ENCODE measurements around the gene FBXO5.
"Not testable (repeated sequence)": the region's sequence is repeated elsewhere in the genome, so short reads cannot be mapped to it uniquely, and the experiment has no call there.

The FBXO5 gene

GRCh38 chr6:152981219-152981618 lies 1.6 kb downstream of the FBXO5 start:
- DNase-seq (ENCODE audit: insufficient read length, low spot score): no peak
- no peak for TF ChIP-seq POLR2A (IDR thresholded peaks at IDR 0.05; ENCODE audit: low read depth, low read length)
- no peak for FAIRE-seq

- DNase-seq (ENCODE audit: insufficient read length, low spot score) (no peak), FAIRE-seq (no peak)
- no peak for TF ChIP-seq POLR2A (IDR thresholded peaks at IDR 0.05; ENCODE audit: low read depth, low read length)
Observed at GRCh38 chr6:152980656-152981055, 2.2 kb downstream of the FBXO5 start.

DNA sequence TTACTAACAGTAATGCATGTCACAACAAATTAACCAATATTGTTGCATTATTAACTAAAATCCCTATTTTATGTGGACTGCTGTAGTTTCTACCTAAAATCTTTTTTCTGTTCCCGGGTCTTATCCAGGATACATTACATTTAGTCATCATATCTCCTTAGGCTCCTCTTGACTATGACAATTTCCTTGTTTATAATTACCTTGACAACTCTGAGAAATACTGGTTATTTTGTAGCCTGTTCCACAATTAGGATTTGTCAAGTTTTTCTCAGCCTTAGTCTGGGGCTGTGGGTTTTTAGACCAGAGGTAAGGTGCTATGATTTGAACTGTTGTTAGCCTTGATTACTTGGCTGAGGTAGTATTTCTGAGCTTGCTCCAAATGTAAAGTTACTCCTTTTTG lies 3.7 kb downstream of the FBXO5 start:
- DNase-seq (ENCODE audit: insufficient read length, low spot score): no peak
- FAIRE-seq: no peak
- no peak for TF ChIP-seq POLR2A (IDR thresholded peaks at IDR 0.05; ENCODE audit: low read depth, low read length)

- no peak for FAIRE-seq
- DNase-seq (ENCODE audit: insufficient read length, low spot score): no peak
- no peak for TF ChIP-seq POLR2A (IDR thresholded peaks at IDR 0.05; ENCODE audit: low read depth, low read length)
Observed at GRCh38 chr6:152978058-152978457, 4.8 kb downstream of the FBXO5 start.

DNA sequence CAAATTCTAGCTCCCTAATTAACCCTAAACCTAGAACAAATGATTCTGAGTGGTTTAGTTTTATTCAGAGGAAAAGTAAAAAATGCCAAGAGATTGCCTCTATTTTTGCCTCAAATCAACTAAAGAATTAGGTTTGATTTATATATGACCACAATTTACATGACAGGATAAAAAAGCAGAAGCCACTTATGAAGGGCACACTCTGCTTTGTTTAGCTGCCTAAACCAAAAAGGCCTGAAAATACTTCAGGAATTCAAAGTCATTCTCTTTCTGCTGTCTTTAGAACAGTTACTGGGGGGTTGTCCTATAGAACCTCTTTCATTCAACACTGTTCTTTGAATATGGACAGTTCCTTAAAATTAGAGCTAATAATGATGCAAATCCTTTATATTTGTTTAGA lies 5.3 kb downstream of the FBXO5 start:
- DNase-seq (ENCODE audit: insufficient read length, low spot score) (no peak), FAIRE-seq (no peak)
- no peak for TF ChIP-seq POLR2A (IDR thresholded peaks at IDR 0.05; ENCODE audit: low read depth, low read length)

DNA sequence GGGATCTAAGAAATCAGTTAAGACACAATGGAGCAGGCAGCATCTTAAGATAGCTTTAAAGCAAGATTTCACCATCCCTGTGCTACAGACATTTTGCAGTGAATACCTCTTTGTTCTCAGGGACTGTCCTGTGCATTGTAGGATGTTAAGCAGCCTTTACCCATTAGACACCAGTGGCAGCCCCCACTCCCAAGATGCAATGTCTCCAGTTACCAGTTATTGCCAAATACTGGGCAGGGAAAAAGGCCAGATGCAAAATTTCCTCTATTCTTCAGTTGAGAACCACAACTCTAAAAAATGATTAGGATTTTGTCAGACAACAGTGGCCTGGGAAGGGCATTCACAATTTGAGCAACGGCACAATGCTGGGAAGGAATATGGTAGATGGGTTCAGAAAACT lies 6.1 kb downstream of the FBXO5 start:
- no peak for TF ChIP-seq POLR2A (IDR thresholded peaks at IDR 0.05; ENCODE audit: low read depth, low read length)
- DNase-seq (ENCODE audit: insufficient read length, low spot score): no peak
- no peak for FAIRE-seq

- no peak for DNase-seq (ENCODE audit: insufficient read length, low spot score)
- TF ChIP-seq POLR2A (IDR thresholded peaks at IDR 0.05; ENCODE audit: low read depth, low read length): no peak
- no peak for FAIRE-seq
Observed at GRCh38 chr6:152975204-152975915, 7.5 kb downstream of the FBXO5 start.

DNA sequence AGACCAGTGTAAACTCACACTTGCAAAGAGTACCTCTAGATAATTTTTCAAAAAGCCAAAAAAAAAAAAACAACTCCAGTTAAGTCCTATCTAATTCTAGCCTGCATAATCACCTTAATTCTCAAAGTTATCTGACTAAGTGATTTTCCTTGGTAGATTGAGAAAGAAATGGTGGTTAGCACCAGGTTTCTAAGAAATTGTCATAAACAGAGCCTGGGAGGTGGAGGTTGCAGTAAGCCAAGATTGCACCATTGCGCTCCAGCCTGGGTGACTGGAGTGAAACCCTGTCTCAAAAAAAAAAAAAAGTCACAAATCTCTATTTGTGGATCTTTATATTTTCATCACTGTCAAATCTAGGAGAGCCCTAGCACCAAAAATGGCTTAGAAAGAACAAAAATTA lies 8.9 kb downstream of the FBXO5 start:
- FAIRE-seq (no peak), DNase-seq (ENCODE audit: insufficient read length, low spot score) (no peak)
- no peak for TF ChIP-seq POLR2A (IDR thresholded peaks at IDR 0.05; ENCODE audit: low read depth, low read length)

GRCh38 chr6:152969688-152970418 lies 13.0 kb downstream of the FBXO5 start:
- FAIRE-seq: no peak
- TF ChIP-seq POLR2A (IDR thresholded peaks at IDR 0.05; ENCODE audit: low read depth, low read length): no peak

GRCh38 chr6:152966168-152966894 lies 16.5 kb downstream of the FBXO5 start:
- FAIRE-seq: not testable (repeated sequence)

More at GRCh38 chr6:152969688-152970418, 13.0 kb downstream of the FBXO5 start:
- no peak for DNase-seq (ENCODE audit: insufficient read length, low spot score)

DNA sequence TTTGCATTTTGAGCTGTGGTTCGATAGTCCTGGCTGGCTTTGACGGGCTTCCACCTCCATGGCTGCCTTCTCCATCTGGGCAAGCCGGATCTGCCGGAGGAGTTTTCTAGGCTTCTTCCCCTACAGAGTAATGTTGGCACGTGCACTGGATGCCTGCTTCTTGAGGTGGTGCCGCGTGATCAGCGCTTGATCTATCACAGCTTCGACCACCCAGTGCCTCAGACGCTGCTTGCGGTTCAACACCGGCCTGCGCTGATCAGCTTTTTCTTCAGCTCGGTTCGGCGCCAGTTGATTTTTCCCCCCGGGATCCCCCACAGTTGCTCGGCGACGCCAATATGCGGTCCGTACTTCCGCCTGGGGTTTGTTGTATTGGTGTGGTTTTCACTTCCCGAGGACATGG lies 23.5 kb downstream of the FBXO5 start:
- TF ChIP-seq POLR2A (IDR thresholded peaks at IDR 0.05; ENCODE audit: low read depth, low read length): no peak
- DNase-seq (ENCODE audit: insufficient read length, low spot score) (no peak), FAIRE-seq (no peak)

More at GRCh38 chr6:152966168-152966894, 16.5 kb downstream of the FBXO5 start:
- not testable (repeated sequence) for DNase-seq (ENCODE audit: insufficient read length, low spot score)

- FAIRE-seq: no peak
- no peak for DNase-seq (ENCODE audit: insufficient read length, low spot score)
- TF ChIP-seq POLR2A (IDR thresholded peaks at IDR 0.05; ENCODE audit: low read depth, low read length): no peak
Observed at GRCh38 chr6:152957796-152958195, 25.0 kb downstream of the FBXO5 start.

- FAIRE-seq: no peak
Observed at GRCh38 chr6:152954443-152954842, 28.4 kb downstream of the FBXO5 start.

DNA sequence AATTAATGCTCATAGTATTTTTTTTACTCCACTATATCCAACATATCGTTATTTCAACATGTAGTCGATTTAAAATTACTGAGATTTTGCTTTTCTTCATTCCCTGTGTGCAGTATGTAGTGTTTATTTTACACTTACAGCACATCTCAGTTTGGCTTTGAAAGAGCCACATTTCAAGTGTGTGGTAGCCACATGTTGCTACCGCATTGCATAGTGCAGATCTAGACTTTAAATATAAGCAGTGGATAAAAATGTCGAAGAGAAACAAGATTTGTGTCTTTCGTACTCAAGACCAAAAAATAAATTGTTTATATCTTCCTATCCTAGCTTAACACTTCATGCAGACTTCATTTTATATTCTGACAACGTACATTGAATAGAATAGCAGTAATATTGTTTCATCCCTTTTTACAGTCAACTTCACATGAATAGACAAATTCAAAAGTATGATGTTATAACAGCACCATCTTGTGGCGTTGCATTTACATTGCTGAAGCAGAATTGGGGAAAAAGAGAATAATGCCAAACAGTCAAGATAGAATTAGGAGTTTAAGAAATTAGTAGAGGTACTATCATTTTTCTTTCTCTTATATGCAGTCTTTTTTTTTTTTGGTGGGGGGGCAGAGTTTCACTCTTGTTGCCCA lies 29.9 kb downstream of the FBXO5 start:
- DNase-seq (ENCODE audit: insufficient read length, low spot score) (no peak), FAIRE-seq (no peak)
- TF ChIP-seq POLR2A (IDR thresholded peaks at IDR 0.05; ENCODE audit: low read depth, low read length): no peak

More at GRCh38 chr6:152954443-152954842, 28.4 kb downstream of the FBXO5 start:
- TF ChIP-seq POLR2A (IDR thresholded peaks at IDR 0.05; ENCODE audit: low read depth, low read length): no peak
- no peak for DNase-seq (ENCODE audit: insufficient read length, low spot score)
